ENCODE results near the gene SLCO2A1.

DNA sequence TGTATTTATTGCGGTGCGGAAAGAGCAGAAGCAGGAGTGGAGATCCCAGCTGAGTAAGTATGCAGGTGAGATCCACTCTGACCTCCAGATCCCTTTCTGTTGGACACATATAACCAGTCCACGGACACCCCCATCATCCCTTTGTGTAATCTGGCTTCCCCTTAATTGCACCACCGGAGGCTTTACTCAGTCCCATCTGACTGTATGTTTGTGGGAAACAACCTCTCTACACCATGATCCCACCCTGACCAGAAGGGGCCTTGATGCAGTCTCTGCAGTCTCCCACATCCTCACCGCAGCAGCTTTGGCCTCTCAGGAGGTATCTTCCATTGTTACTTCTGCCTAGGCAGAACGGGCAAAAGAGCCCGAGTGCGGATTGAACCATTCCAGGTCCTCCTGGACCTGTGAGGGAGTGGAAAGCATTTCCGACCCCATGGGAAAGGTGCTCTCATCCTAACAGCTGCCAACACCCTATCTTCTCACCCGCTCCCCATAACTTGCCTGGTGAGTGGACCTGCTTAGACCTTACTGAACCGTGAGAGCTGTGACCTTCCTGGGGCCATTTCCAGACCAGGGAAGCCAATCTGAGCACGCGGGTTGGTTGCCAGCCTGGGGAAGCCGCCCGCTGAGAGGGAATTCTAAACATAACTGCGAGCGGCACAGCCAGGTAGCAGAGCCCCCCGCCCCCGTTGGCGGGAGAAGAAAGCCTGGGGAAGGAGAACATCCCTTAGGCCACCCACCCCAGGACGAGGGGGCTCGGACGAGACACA, 1.1 kb downstream of the SLCO2A1 start:
- no peak for TF ChIP-seq CTCF (conservative IDR thresholded peaks at IDR 0.05; ENCODE audit: low read depth, low read length)
- TF ChIP-seq RFX5 (IDR thresholded peaks at IDR 0.05; ENCODE audit: low read depth, low read length) = no peak
- no peak for TF ChIP-seq RAD21 (IDR thresholded peaks at IDR 0.05; ENCODE audit: low read length)
- no peak for TF ChIP-seq CEBPB (IDR thresholded peaks at IDR 0.05; ENCODE audit: low read depth, low read length)
- no peak for TF ChIP-seq MXI1 (IDR thresholded peaks at IDR 0.05; ENCODE audit: borderline replicate concordance, low read depth, low read length)
- TF ChIP-seq, protein P1, sequence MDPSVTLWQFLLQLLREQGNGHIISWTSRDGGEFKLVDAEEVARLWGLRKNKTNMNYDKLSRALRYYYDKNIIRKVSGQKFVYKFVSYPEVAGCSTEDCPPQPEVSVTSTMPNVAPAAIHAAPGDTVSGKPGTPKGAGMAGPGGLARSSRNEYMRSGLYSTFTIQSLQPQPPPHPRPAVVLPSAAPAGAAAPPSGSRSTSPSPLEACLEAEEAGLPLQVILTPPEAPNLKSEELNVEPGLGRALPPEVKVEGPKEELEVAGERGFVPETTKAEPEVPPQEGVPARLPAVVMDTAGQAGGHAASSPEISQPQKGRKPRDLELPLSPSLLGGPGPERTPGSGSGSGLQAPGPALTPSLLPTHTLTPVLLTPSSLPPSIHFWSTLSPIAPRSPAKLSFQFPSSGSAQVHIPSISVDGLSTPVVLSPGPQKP (IDR thresholded peaks at IDR 0.05; ENCODE audit: borderline replicate concordance, low read depth, low read length) = no peak
- no peak for TF ChIP-seq POLR2A (IDR thresholded peaks at IDR 0.05; ENCODE audit: low read depth, low read length)
- no peak for TF ChIP-seq SMC3 (IDR thresholded peaks at IDR 0.05; ENCODE audit: low read depth, low read length)
- TF ChIP-seq BHLHE40 (IDR thresholded peaks at IDR 0.05; ENCODE audit: low read depth, low read length) = no peak
- TF ChIP-seq FOS (IDR thresholded peaks at IDR 0.05; ENCODE audit: low read depth, low read length) = no peak
- TF ChIP-seq, protein P2, sequence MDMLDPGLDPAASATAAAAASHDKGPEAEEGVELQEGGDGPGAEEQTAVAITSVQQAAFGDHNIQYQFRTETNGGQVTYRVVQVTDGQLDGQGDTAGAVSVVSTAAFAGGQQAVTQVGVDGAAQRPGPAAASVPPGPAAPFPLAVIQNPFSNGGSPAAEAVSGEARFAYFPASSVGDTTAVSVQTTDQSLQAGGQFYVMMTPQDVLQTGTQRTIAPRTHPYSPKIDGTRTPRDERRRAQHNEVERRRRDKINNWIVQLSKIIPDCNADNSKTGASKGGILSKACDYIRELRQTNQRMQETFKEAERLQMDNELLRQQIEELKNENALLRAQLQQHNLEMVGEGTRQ (IDR thresholded peaks at IDR 0.05; ENCODE audit: low read depth, low read length) = no peak
